K562 (cell line): ENCODE results near the gene WDR83. TPM values are rescaled to one million over a fixed set of nuclear protein-coding genes. Genes with fewer than 3 reads are reported as not detected.

Experiments
- ARID3B ChIP-seq: fragments of 250-450 bp; sonication (Bioruptor Pico); IDR thresholded peaks from 2 replicates; pipeline ENCODE4 v1.4.0; 2020; ENCODE audit warnings: borderline replicate concordance
- CBX1 ChIP-seq: sonication (generic); IDR thresholded peaks from 2 replicates; pipeline ENCODE4 v1.6.1; 2016; ENCODE audit warnings: antibody characterized with exemption, low read depth, mild to moderate bottlenecking
- CGGBP1 ChIP-seq: fragments of 250-450 bp; sonication (Bioruptor Pico); IDR thresholded peaks from 2 replicates; pipeline ENCODE4 v1.9.0; 2021; ENCODE audit warnings: mild to moderate bottlenecking
- CTCF ChIP-seq, 3 experiments: IDR thresholded peaks in 2 of 3; conservative IDR thresholded peaks in 1 of 3; 2 replicates each; pipeline ENCODE4 v1.5.1; 2011 to 2012; ENCODE audit warnings: low read length in 3 of 3, mild to moderate bottlenecking in 3 of 3, control low read depth in 2 of 3, improper control_type of control experiment in 1 of 3, inconsistent platforms in 1 of 3, low read depth in 1 of 3, mixed read lengths in 1 of 3, moderate library complexity in 1 of 3; ENCODE audit not compliant: insufficient read depth in 2 of 3
- DPF2 ChIP-seq: fragments of 450-650 bp; IDR thresholded peaks from 2 replicates; pipeline ENCODE4 v1.6.1; 2016
- EP300 ChIP-seq: IDR thresholded peaks from 2 replicates; pipeline ENCODE4 v1.6.1; 2012; ENCODE audit warnings: low read length, improper control_type of control experiment
- EWSR1 ChIP-seq: fragments of 450-650 bp; IDR thresholded peaks from 2 replicates; pipeline ENCODE4 v1.6.1; 2018; ENCODE audit warnings: borderline replicate concordance, mild to moderate bottlenecking, low read depth, moderate library complexity; ENCODE audit not compliant: partially characterized antibody
- HDAC6 ChIP-seq: IDR thresholded peaks from 2 replicates; pipeline ENCODE4 v1.6.1; 2012; ENCODE audit warnings: low read depth, mild to moderate bottlenecking, control low read depth, inconsistent platforms, low read length, moderate library complexity
- KHSRP ChIP-seq: fragments of 450-650 bp; IDR thresholded peaks from 2 replicates; pipeline ENCODE4 v1.6.1; 2017
- MAFG ChIP-seq: fragments of 450-650 bp; conservative IDR thresholded peaks from 2 replicates; pipeline ENCODE4 v1.6.1; 2016; ENCODE audit warnings: missing genetic modification characterization, missing compliant biosample characterization
- MED1 ChIP-seq: sonication (generic); formaldehyde crosslinking; IDR thresholded peaks from 2 replicates; pipeline ENCODE4 v1.8.1; 2023; ENCODE audit warnings: missing genetic modification reagents, borderline replicate concordance
- NCOA1 ChIP-seq: fragments of 450-650 bp; IDR thresholded peaks from 2 replicates; pipeline ENCODE4 v1.6.1; 2016; ENCODE audit warnings: low read depth
- POU5F1 ChIP-seq: fragments of 150-350 bp; IDR thresholded peaks from 2 replicates; pipeline ENCODE4 v1.6.1; 2014; ENCODE audit warnings: borderline replicate concordance, low read length, low read depth, mild to moderate bottlenecking; ENCODE audit not compliant: partially characterized antibody
- RCOR1 ChIP-seq, 2 experiments: IDR thresholded peaks; 2 replicates each; pipeline ENCODE4 v1.6.1; 2012; ENCODE audit warnings: low read depth in 2 of 2, low read length in 2 of 2, borderline replicate concordance in 1 of 2, improper control_type of control experiment in 1 of 2
- RFX1 ChIP-seq: fragments of 450-650 bp; IDR thresholded peaks from 2 replicates; pipeline ENCODE4 v1.6.1; 2016; ENCODE audit warnings: mild to moderate bottlenecking, moderate library complexity
- STAG1 ChIP-seq: sonication (generic); formaldehyde crosslinking; IDR thresholded peaks from 2 replicates; pipeline ENCODE4 v1.5.0; 2020; ENCODE audit warnings: missing genetic modification reagents, borderline replicate concordance
- STAT5A ChIP-seq: IDR thresholded peaks from 2 replicates; pipeline ENCODE4 v1.6.1; 2012; ENCODE audit warnings: low read length, inconsistent platforms, borderline replicate concordance
- TCF15 ChIP-seq: fragments of 250-450 bp; sonication (Bioruptor Pico); IDR thresholded peaks from 2 replicates; pipeline ENCODE4 v1.8.0; 2022; ENCODE audit warnings: moderate library complexity, mild to moderate bottlenecking, inconsistent platforms
- ZBTB1 ChIP-seq: sonication (generic); formaldehyde crosslinking; IDR thresholded peaks from 2 replicates; pipeline ENCODE4 v1.8.1; 2023; ENCODE audit warnings: missing genetic modification reagents, low read depth, mild to moderate bottlenecking, borderline replicate concordance
- ZBTB8A ChIP-seq: fragments of 450-650 bp; IDR thresholded peaks from 2 replicates; pipeline ENCODE4 v1.6.1; 2018; ENCODE audit warnings: mild to moderate bottlenecking, moderate library complexity; ENCODE audit not compliant: partially characterized antibody
- ZNF277 ChIP-seq: fragments of 250-450 bp; sonication (Bioruptor Pico); IDR thresholded peaks from 2 replicates; pipeline ENCODE4 v1.8.0; 2022; ENCODE audit warnings: inconsistent platforms, mild to moderate bottlenecking, moderate library complexity, borderline replicate concordance
- ZNF583 ChIP-seq: fragments of 250-450 bp; sonication (Bioruptor Pico); IDR thresholded peaks from 2 replicates; pipeline ENCODE4 v1.4.0; 2020
- ZNF644 ChIP-seq: fragments of 200-800 bp; sonication (Bioruptor generic); IDR thresholded peaks from 2 replicates; pipeline ENCODE4 v1.6.1; 2016; ENCODE audit warnings: low read depth, missing genetic modification characterization, missing compliant biosample characterization
- ZNF707 ChIP-seq: fragments of 250-450 bp; sonication (Bioruptor Pico); conservative IDR thresholded peaks from 2 replicates; pipeline ENCODE4 v1.8.0; 2022; ENCODE audit warnings: inconsistent platforms, mild to moderate bottlenecking, moderate library complexity
- polyA plus RNA-seq, 8 experiments: library from polyadenylated mRNA; depleted of rRNA in 4 of 8; stranded (reverse) in 5 of 8; unstranded in 3 of 8; fragments of >200 nt; fragmentation: Nextera tagmentation in 2 of 8; fragmentation: Illumina TruSeq in 1 of 8; extraction: Ambion mirVana in 2 of 8; extraction: Trizol in 1 of 8; gene quantifications; 2 replicates each; pipeline versions ENCODE4 v1.2.1 to v1.2.3, GENCODE V29; 2011 to 2014; ENCODE audit warnings: inconsistent platforms in 1 of 8, missing spikeins in 1 of 8
- total RNA-seq, 7 experiments: library from RNA; depleted of rRNA in 6 of 7; stranded (reverse); fragments of >200 nt in 6 of 7; fragmentation: Illumina TruSeq in 2 of 7; extraction: Trizol in 2 of 7; gene quantifications; 2 replicates each; pipeline versions ENCODE4 v1.2.1 to v1.2.3, GENCODE V29; 2011 to 2021; ENCODE audit warnings: low replicate concordance in 1 of 7

Gene WDR83
- total and polyA plus RNA-seq, 9 of the 15 experiments (the other 6 are each of a cell fraction or from before 2014, with no cell fraction given): 0.52 to 21.3 (median 4.2) TPM

- TF ChIP-seq EWSR1: no peak
- no peak for TF ChIP-seq RCOR1 (IDR thresholded peaks at IDR 0.05; ENCODE audit: borderline replicate concordance in 1 of 2, low read depth in 2 of 2, low read length in 2 of 2)
- no peak for TF ChIP-seq NCOA1
- no peak for TF ChIP-seq CTCF (IDR thresholded peaks at IDR 0.05 in 2 of 3, conservative IDR thresholded peaks at IDR 0.05 in 1 of 3; ENCODE audit: insufficient read depth in 2 of 3, low read depth in 1 of 3, low read length in 3 of 3)
- TF ChIP-seq ZNF707 (CRISPR knock-in tag): 0 out of 2 replicates have a peak, but pooled peaks have one; percentile 29
- TF ChIP-seq CBX1: no peak
- TF ChIP-seq MED1 (CRISPR knock-in tag): no peak
- TF ChIP-seq RFX1: no peak
- TF ChIP-seq ZBTB1: no peak
- no peak for TF ChIP-seq ZNF583 (CRISPR knock-in tag)
- TF ChIP-seq DPF2: no peak
- TF ChIP-seq EP300: no peak
- no peak for TF ChIP-seq MAFG (tag)
- TF ChIP-seq POU5F1: no peak
- TF ChIP-seq CGGBP1 (CRISPR knock-in tag): no peak
- TF ChIP-seq TCF15: no peak
- no peak for TF ChIP-seq ZNF644 (tag)
- TF ChIP-seq STAT5A: no peak
- no peak for TF ChIP-seq ZBTB8A
- no peak for TF ChIP-seq ARID3B (CRISPR knock-in tag)
- TF ChIP-seq STAG1: no peak
- TF ChIP-seq KHSRP: no peak
- no peak for TF ChIP-seq ZNF277
- TF ChIP-seq HDAC6: no peak
Observed at GRCh38 chr19:12723641-12724426, 57.2 kb downstream of the WDR83 start, which contains the start of gene TNPO2 (continued).
